H9 (cell line): ENCODE results near the gene MRPL39. TPM values are rescaled to one million over a fixed set of nuclear protein-coding genes. Genes with fewer than 3 reads are reported as not detected.

Experiments
- DNase-seq: peaks from one replicate; pipeline ENCODE4 v3.0.0-alpha.2; 2017
- H2AFZ ChIP-seq: one replicate; pipeline ENCODE4 v1.6.1; 2013; ENCODE audit warnings: mild to moderate bottlenecking, low read length, control low read depth, moderate library complexity
- H2AK5ac ChIP-seq: 2 replicates; pipeline ENCODE4 v1.6.1; 2013; ENCODE audit warnings: low read length, control low read depth, mixed read lengths; ENCODE audit not compliant: insufficient read length
- H2BK120ac ChIP-seq: one replicate; pipeline ENCODE4 v1.6.1; 2013; ENCODE audit warnings: low read depth, mild to moderate bottlenecking, low read length, control low read depth, inconsistent platforms; ENCODE audit not compliant: poor library complexity, severe bottlenecking
- H2BK12ac ChIP-seq: 2 replicates; pipeline ENCODE4 v1.6.1; 2013; ENCODE audit warnings: low read length, control low read depth, mixed read lengths, low read depth; ENCODE audit not compliant: insufficient read length
- H2BK15ac ChIP-seq: 2 replicates; pipeline ENCODE4 v1.6.1; 2013; ENCODE audit warnings: low read depth, low read length, control low read depth
- H2BK20ac ChIP-seq: one replicate; pipeline ENCODE4 v1.6.1; 2013; ENCODE audit warnings: low read depth, mild to moderate bottlenecking, low read length, control low read depth, inconsistent platforms; ENCODE audit not compliant: poor library complexity, severe bottlenecking
- H2BK5ac ChIP-seq: 2 replicates; pipeline ENCODE4 v1.6.1; 2013; ENCODE audit warnings: low read length, control low read depth, mixed read lengths; ENCODE audit not compliant: insufficient read length
- H3K14ac ChIP-seq: 2 replicates; pipeline ENCODE4 v1.6.1; 2013; ENCODE audit warnings: low read length, control low read depth; ENCODE audit not compliant: insufficient read depth
- H3K18ac ChIP-seq: 2 replicates; pipeline ENCODE4 v1.6.1; 2013; ENCODE audit warnings: low read depth, mild to moderate bottlenecking, mixed read lengths, low read length, control low read depth; ENCODE audit not compliant: insufficient read length
- H3K23ac ChIP-seq: 2 replicates; pipeline ENCODE4 v1.6.1; 2013; ENCODE audit warnings: low read length, control low read depth, mixed read lengths, low read depth; ENCODE audit not compliant: insufficient read length
- H3K23me2 ChIP-seq: 2 replicates; pipeline ENCODE4 v1.6.1; 2013; ENCODE audit warnings: low read depth, mild to moderate bottlenecking, mixed read lengths, low read length, control low read depth; ENCODE audit not compliant: insufficient read length, poor library complexity, severe bottlenecking
- H3K27ac ChIP-seq: 2 replicates; pipeline ENCODE4 v1.5.1; 2013; ENCODE audit warnings: low read length, control low read depth, mixed read lengths, low read depth; ENCODE audit not compliant: insufficient read length
- H3K27me3 ChIP-seq: 2 replicates; pipeline ENCODE4 v1.6.1; 2013; ENCODE audit warnings: low read length, control low read depth, inconsistent platforms; ENCODE audit not compliant: insufficient read depth
- H3K4ac ChIP-seq: 2 replicates; pipeline ENCODE4 v1.6.1; 2013; ENCODE audit warnings: low read depth, mild to moderate bottlenecking, control low read depth, inconsistent platforms, low read length, moderate library complexity
- H3K4me1 ChIP-seq: 2 replicates; pipeline ENCODE4 v1.6.1; 2013; ENCODE audit warnings: low read length, control low read depth, inconsistent platforms; ENCODE audit not compliant: insufficient read depth
- H3K4me2 ChIP-seq: 2 replicates; pipeline ENCODE4 v1.6.1; 2013; ENCODE audit warnings: low read length, control low read depth, mixed read lengths; ENCODE audit not compliant: insufficient read length, insufficient read depth
- H3K56ac ChIP-seq: 2 replicates; pipeline ENCODE4 v1.6.1; 2013; ENCODE audit warnings: low read depth, mild to moderate bottlenecking, mixed read lengths, low read length, control low read depth; ENCODE audit not compliant: insufficient read length
- H3K79me1 ChIP-seq: 2 replicates; pipeline ENCODE4 v1.6.1; 2013; ENCODE audit warnings: low read depth, mild to moderate bottlenecking, moderate library complexity, low read length, control low read depth, inconsistent platforms; ENCODE audit not compliant: insufficient read depth, poor library complexity, severe bottlenecking
- H3K79me2 ChIP-seq: 2 replicates; pipeline ENCODE4 v1.6.1; 2013; ENCODE audit warnings: low read length, control low read depth, inconsistent platforms; ENCODE audit not compliant: insufficient read depth
- H3K9ac ChIP-seq: 2 replicates; pipeline ENCODE4 v1.6.1; 2013; ENCODE audit warnings: low read length, control low read depth, mixed read lengths; ENCODE audit not compliant: insufficient read length; ENCODE audit errors: extremely low read depth
- H3K9me3 ChIP-seq: one replicate; pipeline ENCODE4 v1.6.1; 2013; ENCODE audit warnings: low read depth, low read length, inconsistent platforms; ENCODE audit not compliant: control insufficient read depth
- H3T11ph ChIP-seq: one replicate; pipeline ENCODE4 v1.6.1; 2013; ENCODE audit warnings: mild to moderate bottlenecking, low read length, control low read depth, inconsistent platforms
- H4K20me1 ChIP-seq: one replicate; pipeline ENCODE4 v1.6.1; 2013; ENCODE audit not compliant: control insufficient read depth, insufficient read length, insufficient read depth
- H4K5ac ChIP-seq: 2 replicates; pipeline ENCODE4 v1.6.1; 2013; ENCODE audit warnings: low read depth, mild to moderate bottlenecking, mixed read lengths, low read length, control low read depth; ENCODE audit not compliant: insufficient read length
- H4K8ac ChIP-seq: replicated peaks from 2 replicates; pipeline ENCODE4 v1.6.1; 2013; ENCODE audit warnings: low read length, control low read depth, mixed read lengths, low read depth; ENCODE audit not compliant: insufficient read length
- H4K91ac ChIP-seq: 2 replicates; pipeline ENCODE4 v1.6.1; 2013; ENCODE audit warnings: low read depth, mild to moderate bottlenecking, moderate library complexity, mixed read lengths, low read length, control low read depth; ENCODE audit not compliant: insufficient read length
- H3K27ac Mint-ChIP-seq, 3 experiments: 2 replicates in 2 of 3; 3 replicates in 1 of 3; pipeline ENCODE4 v1.8.0; 2020 to 2021; ENCODE audit warnings: mixed read lengths in 3 of 3, mild to moderate bottlenecking in 1 of 3, moderate library complexity in 1 of 3
- H3K27me3 Mint-ChIP-seq: 2 replicates; pipeline ENCODE4 v1.8.0; 2021; ENCODE audit warnings: low read depth, mild to moderate bottlenecking, moderate library complexity, mixed read lengths
- H3K36me3 Mint-ChIP-seq, 3 experiments: 2 replicates in 2 of 3; 3 replicates in 1 of 3; pipeline ENCODE4 v1.8.0; 2020 to 2021; ENCODE audit warnings: low read depth in 3 of 3, mixed read lengths in 3 of 3; ENCODE audit not compliant: insufficient read depth in 1 of 3
- H3K4me1 Mint-ChIP-seq, 2 experiments: 2 replicates each; pipeline ENCODE4 v1.8.0; 2020; ENCODE audit warnings: mixed read lengths in 2 of 2
- H3K4me3 Mint-ChIP-seq, 2 experiments: 2 replicates in 1 of 2; 3 replicates in 1 of 2; pipeline ENCODE4 v1.8.0; 2020 to 2021; ENCODE audit warnings: mild to moderate bottlenecking in 2 of 2, mixed read lengths in 2 of 2, moderate library complexity in 1 of 2
- H3K9me3 Mint-ChIP-seq, 2 experiments: 2 replicates in 1 of 2; 3 replicates in 1 of 2; pipeline ENCODE4 v1.8.0; 2020; ENCODE audit warnings: mild to moderate bottlenecking in 2 of 2, mixed read lengths in 2 of 2, moderate library complexity in 1 of 2
- CTCF ChIP-seq: fragments of 200-600 bp; sonication (generic); conservative IDR thresholded peaks from 3 replicates; pipeline ENCODE4 v1.8.0; 2021; ENCODE audit warnings: antibody characterized with exemption, mild to moderate bottlenecking
- WGBS: extraction: QIAGEN DNeasy Blood & Tissue Kit; methylation state at CpG from one replicate; pipeline ENCODE4 v1.1.7; 2013; ENCODE audit warnings: missing lambda C conversion rate, low lambda C conversion rate, mixed read lengths; ENCODE audit not compliant: insufficient read length; ENCODE audit errors: extremely low coverage; 5-methylcytosine and 5-hydroxymethylcytosine counted together
- total RNA-seq: library from RNA; stranded (reverse); gene quantifications from 2 replicates; pipeline ENCODE4 v1.2.1, GENCODE V29; 2021

MRPL39 gene
- total RNA-seq, 1 experiment from 2014 or later: 58.8 TPM

DNA sequence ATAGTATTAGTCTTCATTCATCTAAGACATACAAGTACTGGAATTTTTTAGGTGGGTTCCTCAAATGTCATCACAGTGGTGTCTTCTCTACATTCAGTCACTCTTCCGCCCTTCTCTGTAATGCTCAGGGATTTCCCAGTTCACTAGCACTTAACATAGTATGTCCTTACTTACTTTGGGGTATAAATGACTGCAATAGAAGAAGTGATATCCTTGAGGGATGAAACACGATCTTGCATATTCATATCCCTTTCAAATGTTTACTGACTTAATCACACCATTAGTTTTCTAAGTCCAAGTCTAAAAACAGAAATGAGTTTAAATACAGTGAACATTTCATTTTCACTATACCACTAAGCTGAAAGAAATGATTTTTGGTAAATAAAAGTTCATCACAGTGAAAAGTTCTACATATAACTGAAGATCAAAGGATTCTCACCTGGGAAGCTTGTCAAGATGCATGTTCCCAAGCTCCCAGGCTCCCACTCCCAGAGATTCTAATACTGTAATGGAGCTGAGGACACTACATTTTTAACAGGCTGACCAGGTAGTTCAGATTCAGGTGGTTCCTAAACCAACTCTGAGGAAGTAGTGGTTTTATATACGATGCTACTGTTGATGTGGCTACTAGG, 29.7 kb downstream of the MRPL39 start:
- H3K4me1 Mint-ChIP-seq: peaks cover 5% of the 10 kb centered on the region in 2 experiments; a peak in 3 of 4 replicates
- H3K9me3 Mint-ChIP-seq: no peaks in the 10 kb centered on the region
- DNase-seq: no peak
- Histone ChIP-seq H2BK120ac (no peak overlapping the region), H2BK5ac (no peak overlapping the region), H3K23me2 (no peaks in the 10 kb centered on the region), H2BK15ac (no peak overlapping the region), H3K23ac (no peak overlapping the region), H3K4me1 (no peaks in the 10 kb centered on the region), H2BK20ac (no peak overlapping the region), H3K4me2 (no peak overlapping the region), H3T11ph (no peak overlapping the region), H3K14ac (no peak overlapping the region), H3K79me2 (no peaks in the 10 kb centered on the region), H3K79me1 (no peaks in the 10 kb centered on the region), H3K4ac (no peak overlapping the region), H2AFZ (no peak overlapping the region), H3K9ac (no peak overlapping the region), H4K91ac (no peak overlapping the region), H3K9me3 (no peaks in the 10 kb centered on the region), H3K27ac (no peak overlapping the region), H2AK5ac (no peak overlapping the region), H3K18ac (no peak overlapping the region), H4K8ac (no peak overlapping the region), H4K20me1 (no peaks in the 10 kb centered on the region), H3K56ac (no peak overlapping the region), H3K27me3 (no peaks in the 10 kb centered on the region), H4K5ac (no peak overlapping the region), H2BK12ac (no peak overlapping the region)
- no peak overlapping the region for H3K27ac Mint-ChIP-seq
- no peaks in the 10 kb centered on the region for H3K27me3 Mint-ChIP-seq
- WGBS: no CpG with 5 or more reads among the region's 3 CpGs
- H3K36me3 Mint-ChIP-seq: peaks cover 1 to 14% (median 13%) of the 10 kb centered on the region in 3 experiments; a peak in 5 of 7 replicates
- no peak for TF ChIP-seq CTCF
- H3K4me3 Mint-ChIP-seq: no peak overlapping the region
